GM12865 (cell line): ENCODE measurements around the gene HIVEP1.

Experiments used
- DNase-seq: peaks from one replicate; pipeline ENCODE4 v3.0.0; 2010; ENCODE audit warnings: low read depth
- H3K4me3 ChIP-seq: 2 replicates; pipeline ENCODE4 v1.5.1; 2011; ENCODE audit warnings: mild to moderate bottlenecking, low read depth, low read length, control low read depth
- TF ChIP-seq, protein P1 (sequence below): IDR thresholded peaks from 2 replicates; pipeline ENCODE4 v1.5.1; 2011; ENCODE audit warnings: low read length, control low read depth, low read depth, inconsistent platforms; ENCODE audit not compliant: insufficient read depth; ENCODE audit errors: missing control alignments

HIVEP1 gene

DNA sequence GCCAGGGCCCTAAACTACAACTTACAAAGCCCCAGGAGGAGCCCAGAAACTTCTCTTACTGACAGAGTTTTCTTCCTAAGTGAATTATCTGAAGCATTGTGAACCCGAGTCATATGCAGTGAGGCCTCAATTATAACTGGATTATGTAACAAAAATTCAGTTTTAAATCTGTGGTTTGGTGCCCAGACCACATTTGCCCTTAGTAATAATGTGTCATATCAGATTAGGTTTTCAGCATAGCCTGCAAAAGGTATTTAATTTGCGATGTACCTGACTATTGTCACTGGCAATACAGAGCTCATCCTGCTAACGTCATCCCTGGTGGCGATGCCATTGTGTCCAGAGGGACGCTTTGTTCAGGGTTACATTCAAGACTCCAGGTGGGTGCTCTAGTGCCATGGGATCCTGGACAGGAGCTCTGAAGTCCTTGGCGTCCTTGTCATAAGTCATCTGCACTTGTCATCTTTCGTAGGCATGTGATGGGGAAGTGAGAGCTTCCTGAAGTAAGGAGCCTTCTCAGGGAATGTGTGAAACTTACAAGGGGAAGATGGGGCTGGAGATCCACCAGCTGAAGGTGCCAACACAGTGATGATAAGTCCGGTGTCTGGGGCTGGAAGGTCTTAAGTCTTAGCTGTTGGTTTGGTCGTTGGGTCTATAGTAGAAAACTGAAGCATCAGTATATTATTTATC, 65.1 kb downstream of the HIVEP1 start:
- TF ChIP-seq, protein P1, sequence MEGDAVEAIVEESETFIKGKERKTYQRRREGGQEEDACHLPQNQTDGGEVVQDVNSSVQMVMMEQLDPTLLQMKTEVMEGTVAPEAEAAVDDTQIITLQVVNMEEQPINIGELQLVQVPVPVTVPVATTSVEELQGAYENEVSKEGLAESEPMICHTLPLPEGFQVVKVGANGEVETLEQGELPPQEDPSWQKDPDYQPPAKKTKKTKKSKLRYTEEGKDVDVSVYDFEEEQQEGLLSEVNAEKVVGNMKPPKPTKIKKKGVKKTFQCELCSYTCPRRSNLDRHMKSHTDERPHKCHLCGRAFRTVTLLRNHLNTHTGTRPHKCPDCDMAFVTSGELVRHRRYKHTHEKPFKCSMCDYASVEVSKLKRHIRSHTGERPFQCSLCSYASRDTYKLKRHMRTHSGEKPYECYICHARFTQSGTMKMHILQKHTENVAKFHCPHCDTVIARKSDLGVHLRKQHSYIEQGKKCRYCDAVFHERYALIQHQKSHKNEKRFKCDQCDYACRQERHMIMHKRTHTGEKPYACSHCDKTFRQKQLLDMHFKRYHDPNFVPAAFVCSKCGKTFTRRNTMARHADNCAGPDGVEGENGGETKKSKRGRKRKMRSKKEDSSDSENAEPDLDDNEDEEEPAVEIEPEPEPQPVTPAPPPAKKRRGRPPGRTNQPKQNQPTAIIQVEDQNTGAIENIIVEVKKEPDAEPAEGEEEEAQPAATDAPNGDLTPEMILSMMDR: no peak
- no peak overlapping the region for H3K4me3 ChIP-seq
- no peak for DNase-seq

DNA sequence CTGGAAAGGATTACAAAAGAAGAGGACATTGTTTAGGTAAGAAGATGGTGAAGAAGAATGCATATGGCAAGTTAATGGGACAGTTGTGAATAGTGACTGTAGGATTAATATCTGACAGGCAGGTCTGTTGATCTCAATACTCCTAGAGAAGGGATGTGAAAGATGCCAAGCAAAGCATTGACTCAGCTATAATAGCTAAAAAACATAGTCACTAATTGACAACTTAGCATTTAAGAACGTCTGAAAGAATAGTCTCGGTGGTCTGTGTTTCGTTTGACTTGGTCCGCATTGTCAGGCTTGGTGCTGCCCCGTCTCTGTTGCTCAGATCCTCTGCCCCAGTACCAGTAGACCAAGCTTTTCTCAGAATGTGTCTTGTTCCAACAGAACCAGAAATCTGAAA, 65.9 kb downstream of the HIVEP1 start:
- no peak overlapping the region for H3K4me3 ChIP-seq
- TF ChIP-seq, protein P1: no peak
- DNase-seq: no peak

DNA sequence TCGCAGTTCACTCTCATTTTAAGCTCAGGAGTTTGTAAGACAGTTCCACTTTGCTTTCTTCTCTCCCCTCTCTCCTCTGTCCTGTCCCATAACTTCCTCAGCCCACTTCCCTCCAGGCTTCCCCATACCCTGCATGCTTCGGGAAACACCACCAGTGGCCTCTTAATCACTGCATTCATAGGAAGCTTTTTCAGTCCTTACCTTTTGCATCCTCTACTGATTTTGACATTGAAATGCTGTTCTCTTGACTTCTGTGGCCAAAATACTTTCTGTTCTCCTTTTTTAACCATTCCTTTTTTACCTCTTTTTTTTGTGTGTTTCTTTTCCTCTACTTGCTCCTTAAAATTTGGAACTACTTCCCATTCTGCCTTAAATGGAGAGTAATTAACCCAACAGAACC, 69.7 kb downstream of the HIVEP1 start:
- TF ChIP-seq, protein P1: no peak
- peak; percentile 26 for DNase-seq
- no peak overlapping the region for H3K4me3 ChIP-seq

DNA sequence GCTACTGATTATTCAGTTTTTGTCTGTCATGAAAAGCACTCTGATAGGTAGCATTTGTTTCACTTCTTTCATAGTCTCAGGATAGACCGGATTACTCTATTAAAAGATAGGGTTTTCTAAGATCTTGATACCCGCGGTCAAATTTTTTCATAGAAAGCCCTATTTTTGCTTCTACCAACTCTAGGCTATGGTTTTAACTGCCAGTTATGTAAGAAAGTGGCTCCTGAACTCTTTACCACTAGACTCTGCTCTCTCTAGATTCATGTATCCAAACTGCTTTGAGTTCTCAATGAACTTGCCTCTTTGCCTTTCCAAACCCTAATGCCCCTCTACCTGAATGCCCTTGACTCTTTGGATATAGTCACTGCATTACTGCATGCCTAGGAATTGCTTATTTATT, 70.3 kb downstream of the HIVEP1 start:
- no peak overlapping the region for H3K4me3 ChIP-seq
- no peak for DNase-seq
- TF ChIP-seq, protein P1: no peak

DNA sequence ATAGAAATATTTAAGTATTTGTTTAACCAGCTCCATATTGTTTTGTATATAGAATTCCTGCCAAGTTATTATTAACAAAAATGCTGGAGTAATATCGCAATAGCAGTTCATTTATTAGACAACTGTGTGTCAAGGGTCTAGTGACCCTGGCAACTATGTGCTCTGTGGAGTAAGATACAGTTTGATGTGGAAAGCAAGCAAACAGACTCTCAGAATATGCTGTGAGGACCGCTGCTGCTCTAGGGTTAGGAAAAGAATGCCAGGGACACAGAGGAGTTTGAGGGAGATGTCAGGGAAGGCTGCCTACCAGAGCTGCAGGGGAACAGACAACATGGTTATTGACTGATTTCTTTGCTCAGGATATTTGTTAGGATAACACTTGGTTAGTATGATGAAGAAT, 71.2 kb downstream of the HIVEP1 start:
- H3K4me3 ChIP-seq: no peak overlapping the region
- TF ChIP-seq, protein P1: no peak
- no peak for DNase-seq

DNA sequence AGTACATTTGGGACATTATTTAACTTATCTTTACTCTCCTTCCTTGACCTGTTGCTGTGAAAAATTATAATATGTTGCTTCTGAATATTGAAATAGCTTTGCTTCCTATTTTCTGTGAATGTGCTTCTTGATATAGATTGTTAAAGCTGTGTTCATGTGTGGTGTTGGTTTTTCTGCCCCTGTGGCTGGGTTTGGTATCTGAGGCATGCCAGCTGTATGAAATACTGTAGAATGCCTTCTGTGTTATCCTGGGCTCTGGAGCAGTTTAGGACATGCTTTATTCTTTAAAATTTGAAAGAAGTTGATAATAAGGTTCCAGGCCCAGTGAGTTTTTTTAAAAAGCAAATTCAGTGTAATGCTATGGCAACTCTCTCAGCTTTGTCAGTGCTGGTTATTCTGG, 71.7 kb downstream of the HIVEP1 start:
- TF ChIP-seq, protein P1: no peak
- H3K4me3 ChIP-seq: no peak overlapping the region
- no peak for DNase-seq

DNA sequence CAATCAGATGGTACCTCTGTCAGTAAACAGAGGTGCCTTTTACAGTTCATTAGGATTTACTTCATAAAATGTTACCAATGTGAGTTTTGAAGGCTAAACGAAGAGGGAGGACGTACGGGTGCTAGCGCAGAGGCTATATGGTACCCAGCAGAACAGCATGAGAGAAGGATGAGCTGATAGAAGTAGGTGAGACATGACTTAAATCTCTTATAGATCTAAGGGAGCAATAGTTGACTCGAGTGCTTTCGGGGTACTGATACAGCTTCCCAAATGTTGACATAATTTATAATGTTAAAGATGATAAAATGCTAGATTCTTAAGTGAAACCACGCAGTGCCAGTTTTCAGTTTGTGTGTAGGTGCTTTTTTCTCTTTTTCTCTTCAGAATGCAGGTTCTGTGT, 72.6 kb downstream of the HIVEP1 start:
- TF ChIP-seq, protein P1: no peak
- no peak for DNase-seq
- H3K4me3 ChIP-seq: no peak overlapping the region
